GM12891 (cell line): ENCODE results near the gene OAS3.

Experiments used
- POLR2A ChIP-seq: IDR thresholded peaks from 2 replicates; pipeline ENCODE4 v1.6.1; 2011; ENCODE audit warnings: low read depth, low read length, control low read depth
- POLR2AphosphoS5 ChIP-seq: IDR thresholded peaks from 2 replicates; pipeline ENCODE4 v1.6.1; 2011; ENCODE audit warnings: low read depth, low read length, control low read depth
- SPI1 ChIP-seq: IDR thresholded peaks from 2 replicates; pipeline ENCODE4 v1.6.1; 2011; ENCODE audit warnings: low read depth, low read length, control low read depth
- TAF1 ChIP-seq: IDR thresholded peaks from 2 replicates; pipeline ENCODE4 v1.6.1; 2011; ENCODE audit warnings: low read depth, low read length, control low read depth

DNA sequence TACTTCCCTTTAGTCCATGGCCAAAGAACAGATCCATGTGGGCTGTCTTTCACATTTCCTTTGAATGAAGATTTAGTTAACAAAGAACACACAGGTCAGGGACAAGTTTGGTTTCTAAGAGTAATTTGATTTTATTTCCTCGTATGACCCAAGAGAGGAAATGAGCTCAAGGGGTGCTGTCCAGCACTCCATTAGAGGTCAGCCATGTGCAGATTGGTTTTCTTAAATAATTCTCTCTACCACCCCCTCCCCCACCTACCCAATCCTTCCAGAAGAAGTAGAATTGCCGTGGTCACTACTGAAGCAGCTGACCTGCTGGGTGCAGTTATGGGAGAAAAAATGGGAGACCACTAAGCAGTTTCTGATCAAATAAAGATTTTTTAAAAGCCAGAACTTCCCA, 45.4 kb upstream of the OAS3 start:
- TF ChIP-seq TAF1 (no peak), POLR2AphosphoS5 (no peak), POLR2A (no peak), SPI1 (no peak)
